Stomach (tissue), 9 donors: ENCODE data around the gene VMP1. TPM values are rescaled to one million over a fixed set of nuclear protein-coding genes. Genes with fewer than 3 reads are reported as not detected.
"Not testable (repeated sequence)": the region's sequence is repeated elsewhere in the genome, so short reads cannot be mapped to it uniquely, and the experiment has no call there.

Experiments used
- DNase-seq, 2 donors: peaks; one replicate each; pipeline versions ENCODE4 v3.0.0 to v3.0.0-alpha.2; 2013 to 2019
- H3K27ac ChIP-seq, 5 donors: fragments of 200-600 bp in 4 of 5; sonication (generic) in 4 of 5; one replicate each; pipeline ENCODE4 v1.5.1; 2013 to 2019; ENCODE audit warnings: mild to moderate bottlenecking in 1 of 5, moderate library complexity in 1 of 5
- H3K27me3 ChIP-seq, 3 donors: fragments of 200-600 bp; sonication (generic); one replicate each; pipeline ENCODE4 v1.5.1; 2017 to 2019; ENCODE audit warnings: mixed run types in 1 of 3
- H3K36me3 ChIP-seq, 4 donors: fragments of 200-600 bp; sonication (generic); 1 replicate in 3 of 4; 2 replicates in 1 of 4; pipeline ENCODE4 v1.5.1; 2016 to 2019
- H3K4me1 ChIP-seq, 4 donors: fragments of 200-600 bp; sonication (generic); one replicate each; pipeline ENCODE4 v1.5.1; 2016 to 2019
- H3K4me3 ChIP-seq, 4 donors: fragments of 200-600 bp; sonication (generic) in 3 of 4; one replicate each; pipeline ENCODE4 v1.5.1; 2016 to 2019; ENCODE audit warnings: mild to moderate bottlenecking in 1 of 4
- H3K9me3 ChIP-seq, 4 donors: fragments of 200-600 bp; sonication (generic); one replicate each; pipeline ENCODE4 v1.5.1; 2016 to 2019
- EP300 ChIP-seq: sonication (generic); formaldehyde crosslinking; IDR thresholded peaks from one replicate; pipeline ENCODE4 v1.6.1; 2017; ENCODE audit warnings: antibody characterized with exemption
- POLR2A ChIP-seq, 4 donors: fragments of 450-650 bp; IDR thresholded peaks; one replicate each; pipeline ENCODE4 v1.6.1; 2016; ENCODE audit warnings: antibody characterized with exemption in 4 of 4, control low read depth in 2 of 4, mild to moderate bottlenecking in 1 of 4, moderate library complexity in 1 of 4
- POLR2AphosphoS5 ChIP-seq, 3 donors: sonication (generic); formaldehyde crosslinking; IDR thresholded peaks; one replicate each; pipeline ENCODE4 v1.6.1; 2016; ENCODE audit warnings: antibody characterized with exemption in 3 of 3
- WGBS, 5 donors: extraction: QIAGEN DNeasy Blood & Tissue Kit in 3 of 5; methylation state at CpG; one replicate each; pipeline versions ENCODE4 v1.1.5 to v1.1.7; 2013 to 2018; 5-methylcytosine and 5-hydroxymethylcytosine counted together
- intact Hi-C: fragments of 100-400 bp; cut with DNase I; formaldehyde crosslinking; loops from one replicate; pipeline ENCODE4 v1.15.1; 2023; ENCODE audit warnings: low total_unique reads
- polyA plus RNA-seq, 3 donors: library from polyadenylated mRNA; stranded (reverse); fragments of 200-250 nt; gene quantifications; one replicate each; pipeline ENCODE4 v1.2.3, GENCODE V29; 2013
- total RNA-seq, 5 donors: library from RNA; depleted of rRNA; stranded (reverse); fragments of >200 nt; gene quantifications; one replicate each; pipeline versions ENCODE4 v1.1.0 to v1.2.3, GENCODE V29; 2014 to 2016
- TF ChIP-seq, protein P1 (sequence below), 7 experiments: fragments of 450-650 bp in 4 of 7; fragments of 200-600 bp in 3 of 7; sonication (generic) in 3 of 7; IDR thresholded peaks; one replicate each; pipeline ENCODE4 v1.5.1; 2016 to 2019; ENCODE audit warnings: antibody characterized with exemption in 7 of 7, control low read depth in 2 of 7, mild to moderate bottlenecking in 1 of 7
- donor health status: healthy with polysubstance abuse.
- donor health status: Bipolar disorder and iron deficiency.
- donor health status: healthy.

Gene VMP1
- total and polyA plus RNA-seq, 8 donors = 24.4 to 562 (median 155) TPM

DNA sequence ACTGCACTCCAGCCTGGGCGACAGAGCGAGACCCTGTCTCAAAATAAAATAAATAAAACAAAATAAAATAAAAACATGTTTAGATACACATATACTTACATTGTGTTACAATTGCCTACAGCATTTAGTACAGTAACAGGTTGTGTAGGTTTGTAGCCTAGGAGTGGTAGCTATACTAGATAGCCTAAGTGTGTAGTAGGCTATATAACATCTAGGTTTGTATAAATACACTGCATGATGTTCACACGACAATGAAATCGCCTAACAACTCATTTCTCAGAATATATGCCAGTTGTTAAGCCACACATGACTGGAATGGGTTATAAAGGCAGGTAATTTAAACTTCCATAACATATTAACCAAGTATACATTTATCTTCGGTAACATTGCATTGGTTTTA, 94.7 kb downstream of the VMP1 start:
- Histone ChIP-seq H3K4me3 (no peak overlapping the region), H3K27ac (peak overlapping the region in 3 of 5 donors; percentile 8 to 74 (median 74)), H3K9me3 (no peaks in the 10 kb centered on the region), H3K27me3 (no peaks in the 10 kb centered on the region), H3K4me1 (peaks cover 0 to 52% (median 9%) of the 10 kb centered on the region in 4 donors), H3K36me3 (no peaks in the 10 kb centered on the region)
- TF ChIP-seq POLR2A (IDR thresholded peaks at IDR 0.05) (no peak), POLR2AphosphoS5 (IDR thresholded peaks at IDR 0.05) (no peak), EP300 (no peak)
- TF ChIP-seq, protein P1, sequence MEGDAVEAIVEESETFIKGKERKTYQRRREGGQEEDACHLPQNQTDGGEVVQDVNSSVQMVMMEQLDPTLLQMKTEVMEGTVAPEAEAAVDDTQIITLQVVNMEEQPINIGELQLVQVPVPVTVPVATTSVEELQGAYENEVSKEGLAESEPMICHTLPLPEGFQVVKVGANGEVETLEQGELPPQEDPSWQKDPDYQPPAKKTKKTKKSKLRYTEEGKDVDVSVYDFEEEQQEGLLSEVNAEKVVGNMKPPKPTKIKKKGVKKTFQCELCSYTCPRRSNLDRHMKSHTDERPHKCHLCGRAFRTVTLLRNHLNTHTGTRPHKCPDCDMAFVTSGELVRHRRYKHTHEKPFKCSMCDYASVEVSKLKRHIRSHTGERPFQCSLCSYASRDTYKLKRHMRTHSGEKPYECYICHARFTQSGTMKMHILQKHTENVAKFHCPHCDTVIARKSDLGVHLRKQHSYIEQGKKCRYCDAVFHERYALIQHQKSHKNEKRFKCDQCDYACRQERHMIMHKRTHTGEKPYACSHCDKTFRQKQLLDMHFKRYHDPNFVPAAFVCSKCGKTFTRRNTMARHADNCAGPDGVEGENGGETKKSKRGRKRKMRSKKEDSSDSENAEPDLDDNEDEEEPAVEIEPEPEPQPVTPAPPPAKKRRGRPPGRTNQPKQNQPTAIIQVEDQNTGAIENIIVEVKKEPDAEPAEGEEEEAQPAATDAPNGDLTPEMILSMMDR (IDR thresholded peaks at IDR 0.05) = no peak
- DNase-seq = no peak
- 94 to 99% (median 97%) methylated on average over 5 of the region's 5 CpGs for WGBS, 5 donors
- intact Hi-C loops = no loop called here

DNA sequence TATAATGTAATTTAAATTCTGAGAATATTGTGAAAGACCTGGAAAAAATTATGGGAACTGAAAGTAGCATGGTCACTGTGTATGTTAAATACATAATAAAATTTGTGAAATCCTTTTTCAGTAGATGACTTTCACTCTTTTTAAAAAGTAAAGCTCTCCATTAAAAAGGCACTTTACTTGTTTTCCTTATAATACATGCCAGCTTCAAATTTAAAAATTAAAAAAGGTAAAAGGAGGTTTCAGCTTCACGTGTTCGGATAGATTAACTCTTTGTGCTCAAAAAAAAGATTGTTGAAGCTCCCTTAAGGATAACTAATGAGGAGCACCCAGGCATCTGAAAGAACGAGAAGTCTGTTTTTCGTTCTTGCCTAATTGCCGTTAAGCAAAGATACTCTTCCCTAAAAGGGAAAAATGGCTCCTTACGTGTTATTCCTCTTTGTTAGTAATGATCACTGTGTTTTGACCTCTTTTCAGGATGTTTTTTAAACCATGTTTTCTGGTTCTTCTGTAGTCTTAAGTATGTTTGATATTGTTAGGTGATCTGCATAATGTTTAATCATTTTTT, 97.5 kb downstream of the VMP1 start:
- Histone ChIP-seq H3K4me3 (peak overlapping the region in 2 of 4 donors; percentile 3 to 14), H3K27me3 (no peaks in the 10 kb centered on the region), H3K4me1 (peaks cover 0 to 67% (median 12%) of the 10 kb centered on the region in 4 donors), H3K27ac (peak overlapping the region in 4 of 5 donors; percentile 32 to 73 (median 67)), H3K36me3 (peaks cover 0 to 3% (median under 1%) of the 10 kb centered on the region in 4 donors), H3K9me3 (no peaks in the 10 kb centered on the region)
- WGBS, 5 donors = 70 to 85% (median 76%) methylated on average over 6 of the region's 6 CpGs
- intact Hi-C loops = no loop called here
- TF ChIP-seq POLR2AphosphoS5 (IDR thresholded peaks at IDR 0.05) = no peak
- TF ChIP-seq POLR2A (IDR thresholded peaks at IDR 0.05) = no peak
- TF ChIP-seq, protein P1 (IDR thresholded peaks at IDR 0.05) = no peak
- TF ChIP-seq EP300 = no peak
- DNase-seq = no peak

DNA sequence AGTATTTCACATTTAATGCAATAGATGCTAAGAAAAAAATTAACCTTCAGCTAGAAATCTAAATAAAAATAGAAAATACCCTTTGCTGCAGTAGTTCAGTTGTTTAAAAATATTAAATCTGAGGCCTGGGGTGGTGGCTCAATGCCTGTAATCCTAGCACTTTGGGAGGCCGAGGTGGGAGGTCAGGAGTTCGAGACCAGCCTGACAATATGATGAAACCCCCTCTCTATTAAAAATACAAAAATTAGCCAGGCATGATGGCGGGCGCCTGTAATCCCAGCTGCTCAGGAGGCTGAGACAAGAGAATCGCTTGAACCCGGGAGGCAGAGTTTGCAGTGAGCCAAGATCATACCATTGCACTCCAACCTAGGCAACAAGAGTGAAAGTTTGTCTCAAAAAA, 98.9 kb downstream of the VMP1 start:
- WGBS, 5 donors = 93 to 99% (median 98%) methylated on average over 6 of the region's 6 CpGs
- H3K9me3 ChIP-seq, H3K27me3 ChIP-seq, H3K4me3 ChIP-seq, DNase-seq, intact Hi-C loops: not testable (repeated sequence)
- Histone ChIP-seq H3K4me1 (peaks cover 0 to 67% (median 12%) of the 10 kb centered on the region in 4 donors), H3K27ac (peak overlapping the region in 2 of 5 donors; percentile 60 to 64), H3K36me3 (peaks cover 2 to 12% (median 6%) of the 10 kb centered on the region in 4 donors)

DNA sequence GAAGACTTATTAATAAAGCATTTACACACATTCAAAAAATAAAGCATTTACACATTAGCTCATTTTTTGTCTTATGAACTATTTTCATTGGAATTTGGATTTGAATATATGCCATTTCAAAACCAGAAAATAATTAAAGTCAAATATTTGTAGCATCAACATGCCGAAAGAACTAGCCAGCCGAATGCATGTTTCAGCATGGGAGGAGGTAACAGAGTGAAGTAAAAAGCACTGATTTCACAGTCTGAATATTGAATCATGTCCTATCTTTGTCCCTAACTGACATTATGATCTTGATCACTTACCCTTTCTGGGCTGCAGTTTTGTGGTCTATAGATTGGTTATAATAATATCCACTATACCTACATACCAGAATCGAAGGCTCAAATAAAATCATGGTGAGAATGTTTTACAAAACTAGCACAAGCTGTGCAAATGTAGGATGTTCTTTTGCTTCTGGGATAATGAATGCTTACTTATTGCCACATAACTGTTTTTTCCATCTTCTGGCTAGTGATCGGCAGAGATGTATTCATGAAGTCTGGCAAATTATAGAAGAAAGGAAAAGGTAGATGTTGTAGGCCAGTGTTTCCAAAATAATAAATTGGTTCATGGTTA, 100.5 kb downstream of the VMP1 start:
- H3K27me3 ChIP-seq = no peaks in the 10 kb centered on the region
- no peaks in the 10 kb centered on the region for H3K9me3 ChIP-seq
- peak overlapping the region in 4 of 5 donors; percentile 28 to 64 (median 60) for H3K27ac ChIP-seq
- peaks cover 7 to 29% (median 23%) of the 10 kb centered on the region in 4 donors for H3K36me3 ChIP-seq
- peaks cover 0 to 50% (median 5%) of the 10 kb centered on the region in 4 donors for H3K4me1 ChIP-seq
- 68 to 91% (median 81%) methylated on average over 4 of the region's 4 CpGs for WGBS, 5 donors
- TF ChIP-seq, protein P1 (IDR thresholded peaks at IDR 0.05) = no peak
- no peak for TF ChIP-seq EP300
- no peak for TF ChIP-seq POLR2AphosphoS5 (IDR thresholded peaks at IDR 0.05)
- no peak for TF ChIP-seq POLR2A (IDR thresholded peaks at IDR 0.05)
- intact Hi-C loops = no loop called here
- H3K4me3 ChIP-seq = no peak overlapping the region
- no peak for DNase-seq

DNA sequence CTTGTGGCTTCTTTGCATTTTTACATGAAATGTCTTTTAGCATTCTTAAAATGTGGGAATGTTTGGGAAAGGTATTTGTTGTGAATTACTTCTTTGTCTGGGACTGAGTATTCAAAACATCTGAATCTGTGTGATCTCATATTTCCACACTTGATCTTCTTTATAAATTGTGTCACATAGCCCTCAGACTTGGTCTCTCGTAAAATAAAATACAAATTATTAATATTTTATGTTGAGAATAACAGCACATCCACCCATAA, 103.4 kb downstream of the VMP1 start:
- DNase-seq = no peak
- Histone ChIP-seq H3K4me3 (no peak overlapping the region), H3K36me3 (peaks cover 7 to 34% (median 28%) of the 10 kb centered on the region in 4 donors), H3K4me1 (peaks cover 0 to 28% (median 4%) of the 10 kb centered on the region in 4 donors), H3K27ac (no peak overlapping the region), H3K9me3 (no peaks in the 10 kb centered on the region), H3K27me3 (no peaks in the 10 kb centered on the region)
- TF ChIP-seq POLR2A (IDR thresholded peaks at IDR 0.05) (no peak), POLR2AphosphoS5 (IDR thresholded peaks at IDR 0.05) (no peak), EP300 (no peak)
- TF ChIP-seq, protein P1 (IDR thresholded peaks at IDR 0.05) = no peak
- intact Hi-C loops = no loop called here
- 80 to 97% (median 93%) methylated on average over 1 of the region's 1 CpG for WGBS, 5 donors
